B cell (primary cell): ENCODE measurements around the gene UBE2J1. TPM values are rescaled to one million over a fixed set of nuclear protein-coding genes. Genes with fewer than 3 reads are reported as not detected.

ENCODE experiments used
- ATAC-seq: fragments of 200-7000 bp; cut with Tn5 transposase; one replicate; pipeline ENCODE4 v1.10.0; 2021; ENCODE audit warnings: low read depth, mild to moderate bottlenecking, moderate number of reproducible peaks, moderate library complexity
- CTCF ChIA-PET: fragments of 350-600 bp; sonication (Branson Sonifier 250); formaldehyde crosslinking; loops from one replicate; lab custom pipeline; 2021; ENCODE audit warnings: antibody characterized with exemption, inconsistent platforms; lab: Charles Lee
- POLR2A ChIA-PET: fragments of 350-600 bp; sonication (Branson Sonifier 250); formaldehyde crosslinking; loops from one replicate; lab custom pipeline; 2021; ENCODE audit warnings: antibody characterized with exemption; lab: Charles Lee
- DNase-seq: peaks from one replicate; pipeline ENCODE4 v3.0.0; 2013
- H2AFZ ChIP-seq: 2 replicates; pipeline ENCODE4 v1.6.1; 2012; ENCODE audit warnings: mild to moderate bottlenecking, low read depth, low read length; ENCODE audit not compliant: insufficient read depth, poor library complexity, severe bottlenecking
- H3K27ac ChIP-seq, 2 donors: 1 replicate in 1 of 2; 2 replicates in 1 of 2; pipeline ENCODE4 v1.5.1; 2012 to 2013; ENCODE audit warnings: low read length in 2 of 2, mild to moderate bottlenecking in 2 of 2, moderate library complexity in 1 of 2
- H3K27me3 ChIP-seq, 4 experiments: fragments of 200-600 bp in 1 of 4; sonication (generic) in 1 of 4; replicated peaks in 1 of 4; 1 replicate in 2 of 4; 2 replicates in 2 of 4; pipeline versions ENCODE4 v1.6.1 to v1.7.0; 2013 to 2016; ENCODE audit warnings: low read length in 3 of 4, mild to moderate bottlenecking in 2 of 4, mixed read lengths in 1 of 4, moderate library complexity in 1 of 4; ENCODE audit not compliant: insufficient read depth in 4 of 4, control insufficient read depth in 3 of 4; ENCODE audit errors: control extremely low read depth in 1 of 4
- H3K36me3 ChIP-seq, 2 experiments: replicated peaks in 1 of 2; 1 replicate in 1 of 2; 2 replicates in 1 of 2; pipeline versions ENCODE4 v1.6.1 to v1.7.1; 2013; ENCODE audit warnings: low read length in 1 of 2; ENCODE audit not compliant: insufficient read depth in 2 of 2, control insufficient read depth in 1 of 2; ENCODE audit errors: control extremely low read depth in 1 of 2, extremely low read depth in 1 of 2
- H3K4me1 ChIP-seq, 2 donors: fragments of 200-600 bp in 1 of 2; sonication (generic) in 1 of 2; 1 replicate in 1 of 2; 2 replicates in 1 of 2; pipeline versions ENCODE4 v1.5.1 to v1.6.1; 2013 to 2017; ENCODE audit warnings: low read length in 2 of 2; ENCODE audit not compliant: control insufficient read depth in 2 of 2, insufficient read depth in 2 of 2
- H3K4me2 ChIP-seq: replicated peaks from 2 replicates; pipeline ENCODE3; 2012; ENCODE audit warnings: mild to moderate bottlenecking, low read depth, low read length; ENCODE audit not compliant: poor library complexity, severe bottlenecking
- H3K4me3 ChIP-seq, 5 experiments: fragments of 200-600 bp in 1 of 5; sonication (generic) in 1 of 5; 1 replicate in 3 of 5; 2 replicates in 2 of 5; pipeline versions ENCODE4 v1.5.1 to v1.7.0; 2011 to 2016; ENCODE audit warnings: low read length in 4 of 5, mild to moderate bottlenecking in 4 of 5, low read depth in 2 of 5, control low read depth in 1 of 5, moderate library complexity in 1 of 5; ENCODE audit not compliant: insufficient read depth in 1 of 5; ENCODE audit errors: control extremely low read depth in 1 of 5, extremely low read depth in 1 of 5
- H3K79me2 ChIP-seq: fragments of 200-600 bp; sonication (generic); one replicate; pipeline ENCODE4 v1.6.0; 2016; ENCODE audit warnings: low read length; ENCODE audit not compliant: control insufficient read depth, insufficient read depth
- H3K9ac ChIP-seq: fragments of 200-600 bp; sonication (generic); 2 replicates; pipeline ENCODE4 v1.6.1; 2017; ENCODE audit warnings: mild to moderate bottlenecking, low read length, moderate library complexity
- H3K9me3 ChIP-seq, 3 donors: one replicate each; pipeline versions ENCODE4 v1.6.1 to v1.7.1; 2013; ENCODE audit warnings: low read length in 2 of 3; ENCODE audit not compliant: control insufficient read depth in 2 of 3, insufficient read depth in 1 of 3; ENCODE audit errors: control extremely low read depth in 1 of 3
- H4K20me1 ChIP-seq: 2 replicates; pipeline ENCODE4 v1.6.0; 2012; ENCODE audit warnings: mild to moderate bottlenecking, low read length; ENCODE audit not compliant: insufficient read depth, control insufficient read depth, poor library complexity, severe bottlenecking
- H3K27ac Mint-ChIP-seq: one replicate; pipeline ENCODE4 v1.8.0; 2021; ENCODE audit warnings: mixed read lengths
- H3K27me3 Mint-ChIP-seq: one replicate; pipeline ENCODE4 v1.8.0; 2021; ENCODE audit warnings: mixed read lengths
- H3K4me1 Mint-ChIP-seq: one replicate; pipeline ENCODE4 v1.8.0; 2021; ENCODE audit warnings: mixed read lengths
- H3K4me3 Mint-ChIP-seq: one replicate; pipeline ENCODE4 v1.8.0; 2021; ENCODE audit warnings: mixed read lengths
- H3K9me3 Mint-ChIP-seq: one replicate; pipeline ENCODE4 v1.8.0; 2022; ENCODE audit warnings: mixed read lengths; ENCODE audit not compliant: insufficient read depth
- EZH2 ChIP-seq: IDR thresholded peaks from 2 replicates; pipeline ENCODE4 v1.6.1; 2012; ENCODE audit warnings: borderline replicate concordance, low read depth, mild to moderate bottlenecking, moderate library complexity, low read length; ENCODE audit not compliant: insufficient read depth, poor library complexity, severe bottlenecking
- WGBS: methylation state at CpG from one replicate; pipeline ENCODE4 v1.1.5; 2013; ENCODE audit warnings: missing lambda C conversion rate; ENCODE audit not compliant: insufficient coverage; 5-methylcytosine and 5-hydroxymethylcytosine counted together
- intact Hi-C: fragments of 100-400 bp; cut with micrococcal nuclease; formaldehyde crosslinking; loops from one replicate; pipeline ENCODE4 v1.10.0; 2022
- polyA plus RNA-seq: library from polyadenylated mRNA; depleted of rRNA; stranded (reverse); fragments of >200 nt; gene quantifications from 2 replicates; pipeline ENCODE4 v1.2.3, GENCODE V29; 2012
- total RNA-seq, 2 donors: library from RNA; stranded (reverse); fragments of 120-200 nt in 1 of 2; gene quantifications; 1 replicate in 1 of 2; 2 replicates in 1 of 2; pipeline versions ENCODE4 v1.2.3 to v1.2.4, GENCODE V29; 2013 to 2022
- TF ChIP-seq, protein P1 (sequence below): fragments of 200-600 bp; IDR thresholded peaks from one replicate; pipeline ENCODE4 v1.8.0; 2022; ENCODE audit warnings: antibody characterized with exemption, mild to moderate bottlenecking

Gene UBE2J1
- total and polyA plus RNA-seq, 2 donors (not counting 1 experiment from before 2014, with no cell fraction given) = 31.1 to 55.6 TPM

DNA sequence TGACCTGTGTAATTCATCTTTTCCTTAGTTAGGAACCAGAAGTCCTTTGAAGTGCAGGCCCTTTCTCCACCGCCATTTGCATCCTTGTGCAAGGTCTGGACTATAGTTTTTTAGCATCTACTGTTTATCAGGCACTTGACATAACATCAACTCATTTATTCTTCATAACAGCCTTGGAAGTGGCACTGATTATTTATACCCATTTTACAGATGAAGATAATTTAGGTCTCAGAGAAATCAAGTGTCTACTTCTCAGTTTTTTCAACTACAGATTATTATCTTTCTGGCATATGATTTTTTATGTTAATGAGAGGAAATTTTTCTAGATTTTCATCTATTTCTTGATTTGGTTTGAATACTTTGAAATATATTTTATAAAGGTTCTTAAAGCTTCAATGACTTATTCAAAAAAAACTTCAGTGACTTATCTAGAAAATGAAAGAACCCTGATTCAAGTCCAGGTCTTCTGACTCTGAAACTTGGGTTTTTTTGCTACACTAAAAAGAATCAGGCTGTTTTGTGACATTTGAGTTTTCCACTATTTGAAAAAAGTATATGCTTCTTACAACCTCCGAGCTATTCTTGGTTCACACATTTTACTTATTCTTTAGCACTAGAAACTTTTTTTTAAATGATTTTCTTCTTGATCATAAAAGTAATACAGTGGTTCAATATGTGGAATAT is 3.1 kb upstream of the UBE2J1 start:
- Mint-ChIP-seq H3K9me3 (no peaks in the 10 kb centered on the region), H3K4me3 (no peak overlapping the region), H3K27ac (peak overlapping the region; percentile 81), H3K4me1 (peaks cover 74% of the 10 kb centered on the region), H3K27me3 (no peaks in the 10 kb centered on the region)
- peak overlapping the region; percentile 13 for H3K9ac ChIP-seq
- peaks cover 70 to 74% of the 10 kb centered on the region in 2 donors for H3K4me1 ChIP-seq
- POLR2A ChIA-PET = interaction anchor here (0.7 kb wide), 1 partner anchor 465 kb away, joined by 5 read pairs; no protein-coding TSS in a partner anchor
- H3K79me2 ChIP-seq = peaks cover 60% of the 10 kb centered on the region
- DNase-seq (no peak), ATAC-seq (no peak)
- H3K4me2 ChIP-seq = peak overlapping the region; percentile 73
- no peaks in the 10 kb centered on the region for H3K36me3 ChIP-seq
- no CpG with 5 or more reads among the region's 2 CpGs for WGBS
- intact Hi-C loops = loop anchor here (10.0 kb wide), 5 partner anchors 729 to 1881 kb away; partner anchors contain the start of genes AKIRIN2 and SLC35A1
- no peak overlapping the region for H2AFZ ChIP-seq
- no peak overlapping the region for H3K4me3 ChIP-seq
- peak overlapping the region; percentile 87 to 91 for H3K27ac ChIP-seq
- H3K9me3 ChIP-seq = no peaks in the 10 kb centered on the region
- no peaks in the 10 kb centered on the region for H3K27me3 ChIP-seq
- CTCF ChIA-PET = interaction anchor here (1.0 to 11.4 kb wide), 4 partner anchors 10 to 25 kb away, joined by 3 to 141 read pairs (median 25); no protein-coding TSS in a partner anchor
- no peaks in the 10 kb centered on the region for H4K20me1 ChIP-seq
- TF ChIP-seq, protein P1, sequence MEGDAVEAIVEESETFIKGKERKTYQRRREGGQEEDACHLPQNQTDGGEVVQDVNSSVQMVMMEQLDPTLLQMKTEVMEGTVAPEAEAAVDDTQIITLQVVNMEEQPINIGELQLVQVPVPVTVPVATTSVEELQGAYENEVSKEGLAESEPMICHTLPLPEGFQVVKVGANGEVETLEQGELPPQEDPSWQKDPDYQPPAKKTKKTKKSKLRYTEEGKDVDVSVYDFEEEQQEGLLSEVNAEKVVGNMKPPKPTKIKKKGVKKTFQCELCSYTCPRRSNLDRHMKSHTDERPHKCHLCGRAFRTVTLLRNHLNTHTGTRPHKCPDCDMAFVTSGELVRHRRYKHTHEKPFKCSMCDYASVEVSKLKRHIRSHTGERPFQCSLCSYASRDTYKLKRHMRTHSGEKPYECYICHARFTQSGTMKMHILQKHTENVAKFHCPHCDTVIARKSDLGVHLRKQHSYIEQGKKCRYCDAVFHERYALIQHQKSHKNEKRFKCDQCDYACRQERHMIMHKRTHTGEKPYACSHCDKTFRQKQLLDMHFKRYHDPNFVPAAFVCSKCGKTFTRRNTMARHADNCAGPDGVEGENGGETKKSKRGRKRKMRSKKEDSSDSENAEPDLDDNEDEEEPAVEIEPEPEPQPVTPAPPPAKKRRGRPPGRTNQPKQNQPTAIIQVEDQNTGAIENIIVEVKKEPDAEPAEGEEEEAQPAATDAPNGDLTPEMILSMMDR = no peak
- TF ChIP-seq EZH2 = no peak
